Caco-2 (cell line): ENCODE results near the gene NEDD4L. TPM values are rescaled to one million over a fixed set of nuclear protein-coding genes. Genes with fewer than 3 reads are reported as not detected.

Source experiments
- BruUV-seq: library from RNA; stranded (reverse); fragments of 400-500 nt; replicated peaks from 2 replicates; lab custom pipeline; 2021; lab: Mats Ljungman, UMichigan
- CTCF ChIA-PET: fragments of 300-600 bp; sonication (Branson Sonifier 250); formaldehyde crosslinking; loops from one replicate; lab custom pipeline; 2022; ENCODE audit warnings: antibody characterized with exemption; lab: Charles Lee
- POLR2A ChIA-PET: fragments of 300-600 bp; sonication (Branson Sonifier 250); formaldehyde crosslinking; loops from one replicate; lab custom pipeline; 2022; ENCODE audit warnings: antibody characterized with exemption; lab: Charles Lee
- DNase-seq, 2 experiments: peaks; one replicate each; pipeline versions ENCODE4 v3.0.0 to v3.0.0-alpha.2; 2020 to 2022
- H3K27me3 ChIP-seq: replicated peaks from 2 replicates; pipeline ENCODE4 v1.6.0; 2011; ENCODE audit warnings: low read length; ENCODE audit not compliant: control insufficient read depth, insufficient read depth
- H3K36me3 ChIP-seq: 2 replicates; pipeline ENCODE4 v1.5.1; 2011; ENCODE audit warnings: low read length; ENCODE audit not compliant: control insufficient read depth, insufficient read depth
- H3K4me1 ChIP-seq: fragments of 250-450 bp; sonication (Bioruptor Pico); 2 replicates; pipeline ENCODE4 v1.5.1; 2020; ENCODE audit warnings: mild to moderate bottlenecking
- H3K4me3 ChIP-seq: 2 replicates; pipeline ENCODE4 v1.5.1; 2011; ENCODE audit warnings: low read depth, mild to moderate bottlenecking, control low read depth, low read length
- H3K9me3 ChIP-seq: fragments of 250-450 bp; sonication (Bioruptor Pico); 2 replicates; pipeline ENCODE4 v1.5.1; 2020; ENCODE audit warnings: mild to moderate bottlenecking, moderate library complexity
- H3K27ac Mint-ChIP-seq: one replicate; pipeline ENCODE4 v1.8.0; 2022; ENCODE audit warnings: mixed read lengths; ENCODE audit not compliant: unreplicated experiment
- H3K27me3 Mint-ChIP-seq: one replicate; pipeline ENCODE4 v1.8.0; 2022; ENCODE audit warnings: mixed read lengths; ENCODE audit not compliant: insufficient read depth, unreplicated experiment
- H3K36me3 Mint-ChIP-seq: one replicate; pipeline ENCODE4 v1.8.0; 2022; ENCODE audit warnings: mild to moderate bottlenecking, mixed read lengths; ENCODE audit not compliant: insufficient read depth, unreplicated experiment
- H3K4me1 Mint-ChIP-seq: one replicate; pipeline ENCODE4 v1.8.0; 2022; ENCODE audit warnings: low read depth, mixed read lengths; ENCODE audit not compliant: unreplicated experiment
- H3K4me3 Mint-ChIP-seq: one replicate; pipeline ENCODE4 v1.8.0; 2022; ENCODE audit warnings: mild to moderate bottlenecking, moderate library complexity, mixed read lengths; ENCODE audit not compliant: unreplicated experiment
- H3K9me3 Mint-ChIP-seq: one replicate; pipeline ENCODE4 v1.8.0; 2022; ENCODE audit warnings: mixed read lengths; ENCODE audit not compliant: unreplicated experiment
- CTCF ChIP-seq, 2 experiments: fragments of 200-600 bp in 1 of 2; IDR thresholded peaks; 1 replicate in 1 of 2; 2 replicates in 1 of 2; pipeline versions ENCODE4 v1.5.1 to v1.8.0; 2011 to 2022; ENCODE audit warnings: antibody characterized with exemption in 1 of 2, control low read depth in 1 of 2, inconsistent platforms in 1 of 2, low read depth in 1 of 2, low read length in 1 of 2, mild to moderate bottlenecking in 1 of 2, moderate library complexity in 1 of 2; ENCODE audit not compliant: insufficient read depth in 1 of 2, severe bottlenecking in 1 of 2, unreplicated experiment in 1 of 2
- intact Hi-C: fragments of 100-400 bp; cut with micrococcal nuclease; formaldehyde crosslinking; loops from one replicate; pipeline ENCODE4 v1.10.0; 2022; ENCODE audit not compliant: unreplicated experiment
- total RNA-seq: library from RNA; stranded (reverse); gene quantifications from 2 replicates; pipeline ENCODE4 v1.2.3, GENCODE V29; 2022

NEDD4L gene
- total RNA-seq, 1 experiment from 2014 or later: 85.4 TPM

DNA sequence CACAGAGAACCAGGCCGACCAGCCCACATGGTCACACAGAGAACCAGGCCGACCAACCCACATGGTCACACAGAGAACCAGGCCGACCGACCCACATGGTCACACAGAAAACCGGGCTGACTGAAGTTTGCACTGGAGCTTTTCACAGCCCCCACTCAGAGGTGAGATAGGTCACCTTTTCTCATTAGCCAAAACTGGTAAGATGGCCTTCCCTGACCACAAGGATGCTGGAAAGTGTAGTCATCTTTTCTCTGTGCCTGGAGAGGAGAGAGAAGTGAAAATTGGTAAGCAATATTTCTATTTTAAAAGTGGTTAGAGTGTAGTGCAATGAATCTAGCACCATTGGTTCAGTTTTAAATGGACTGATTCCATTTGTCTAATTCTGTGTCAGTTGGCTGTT, 247.1 kb downstream of the NEDD4L start:
- POLR2A ChIA-PET: no interaction called here
- intact Hi-C loops: no loop called here
- Histone ChIP-seq H3K27me3 (no peaks in the 10 kb centered on the region), H3K4me3 (no peak overlapping the region), H3K4me1 (peaks cover 21% of the 10 kb centered on the region), H3K9me3 (no peaks in the 10 kb centered on the region), H3K36me3 (no peaks in the 10 kb centered on the region)
- H3K4me1 Mint-ChIP-seq: peaks cover 6% of the 10 kb centered on the region
- no peak for DNase-seq
- no peaks in the 10 kb centered on the region for H3K9me3 Mint-ChIP-seq
- CTCF ChIA-PET: no interaction called here
- H3K36me3 Mint-ChIP-seq: no peaks in the 10 kb centered on the region
- H3K27me3 Mint-ChIP-seq: no peaks in the 10 kb centered on the region
- TF ChIP-seq CTCF (IDR thresholded peaks at IDR 0.05; ENCODE audit: insufficient read depth in 1 of 2, low read depth in 1 of 2, low read length in 1 of 2, severe bottlenecking in 1 of 2, unreplicated experiment in 1 of 2): no peak
- no peak overlapping the region for H3K4me3 Mint-ChIP-seq
- no peak overlapping the region for H3K27ac Mint-ChIP-seq
- BruUV-seq: no TSS peak

DNA sequence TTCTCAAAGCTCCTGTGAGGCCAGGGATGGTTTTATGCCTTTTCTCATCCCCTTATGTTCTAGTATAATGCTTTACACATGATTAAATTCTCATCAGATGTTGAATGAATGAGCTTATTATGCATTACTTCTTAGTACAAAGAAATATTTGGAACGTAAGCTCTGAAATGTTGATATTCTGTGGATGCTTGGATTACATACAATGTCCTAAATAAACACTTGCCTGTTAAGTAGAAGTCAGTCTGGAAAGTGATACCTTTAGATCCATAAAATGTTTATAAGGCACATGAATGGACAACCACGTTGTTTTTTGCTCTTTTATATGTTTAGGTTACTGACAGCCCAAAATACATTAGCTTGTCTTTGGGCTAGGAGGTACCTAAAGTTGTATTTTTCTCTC, 248.6 kb downstream of the NEDD4L start:
- H3K27me3 Mint-ChIP-seq: no peaks in the 10 kb centered on the region
- H3K27me3 ChIP-seq: no peaks in the 10 kb centered on the region
- no peak overlapping the region for H3K4me3 ChIP-seq
- H3K36me3 ChIP-seq: no peaks in the 10 kb centered on the region
- POLR2A ChIA-PET: no interaction called here
- H3K9me3 Mint-ChIP-seq: no peaks in the 10 kb centered on the region
- H3K4me3 Mint-ChIP-seq: no peak overlapping the region
- intact Hi-C loops: no loop called here
- no peaks in the 10 kb centered on the region for H3K9me3 ChIP-seq
- peaks cover 2% of the 10 kb centered on the region for H3K36me3 Mint-ChIP-seq
- DNase-seq: no peak
- no peak overlapping the region for H3K27ac Mint-ChIP-seq
- CTCF ChIA-PET: no interaction called here
- H3K4me1 Mint-ChIP-seq: peaks cover 6% of the 10 kb centered on the region
- H3K4me1 ChIP-seq: peaks cover 15% of the 10 kb centered on the region
- no TSS peak for BruUV-seq
- TF ChIP-seq CTCF (IDR thresholded peaks at IDR 0.05; ENCODE audit: insufficient read depth in 1 of 2, low read depth in 1 of 2, low read length in 1 of 2, severe bottlenecking in 1 of 2, unreplicated experiment in 1 of 2): no peak

- CTCF ChIA-PET: no interaction called here
- no peak for TF ChIP-seq CTCF (IDR thresholded peaks at IDR 0.05; ENCODE audit: insufficient read depth in 1 of 2, low read depth in 1 of 2, low read length in 1 of 2, severe bottlenecking in 1 of 2, unreplicated experiment in 1 of 2)
- H3K36me3 Mint-ChIP-seq: peaks cover 6% of the 10 kb centered on the region
- Histone ChIP-seq H3K27me3 (no peaks in the 10 kb centered on the region), H3K4me1 (no peaks in the 10 kb centered on the region), H3K36me3 (no peaks in the 10 kb centered on the region), H3K9me3 (no peaks in the 10 kb centered on the region), H3K4me3 (no peak overlapping the region)
- no peaks in the 10 kb centered on the region for H3K9me3 Mint-ChIP-seq
- peaks cover 5% of the 10 kb centered on the region for H3K4me1 Mint-ChIP-seq
- no peak overlapping the region for H3K27ac Mint-ChIP-seq
- H3K4me3 Mint-ChIP-seq: no peak overlapping the region
- intact Hi-C loops: no loop called here
- no peaks in the 10 kb centered on the region for H3K27me3 Mint-ChIP-seq
- no TSS peak for BruUV-seq
- DNase-seq: no peak
- POLR2A ChIA-PET: no interaction called here
These were observed 253.2 kb downstream of the NEDD4L start for GRCh38 chr18:58297198-58297597.
